ENCODE results near the gene USP38.
"Not testable (repeated sequence)": the region's sequence is repeated elsewhere in the genome, so short reads cannot be mapped to it uniquely, and the experiment has no call there.

The USP38 gene

DNA sequence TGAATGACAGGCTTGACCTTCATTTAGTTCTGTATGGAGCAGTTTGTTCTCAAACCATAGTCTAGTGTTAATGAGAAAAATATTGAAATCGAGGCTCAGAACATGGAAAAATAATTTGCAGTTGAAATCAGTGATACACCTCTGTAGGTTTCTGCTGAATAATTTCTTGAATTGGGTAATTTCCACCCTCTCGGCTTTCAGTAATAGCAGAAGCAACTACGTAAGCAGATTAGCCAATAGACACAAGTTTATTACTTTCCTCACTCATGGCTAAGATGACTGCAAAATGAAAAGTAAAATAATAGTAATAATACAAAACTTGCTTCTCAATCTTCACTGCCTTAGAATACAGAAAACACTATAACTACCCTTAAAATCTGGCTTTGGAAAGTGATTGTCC lies 46.0 kb downstream of the USP38 start:
- in situ Hi-C loops (cut with MboI; ENCODE audit: low sequenced_read_pairs, unreplicated experiment): no loop called here
- peak; percentile 9 for DNase-seq (ENCODE audit: low spot score)
- TF ChIP-seq CTCF (IDR thresholded peaks at IDR 0.05; ENCODE audit: borderline replicate concordance, control extremely low read depth, extremely low read depth, insufficient read depth, missing control alignments): no peak

GRCh38 chr4:143232277-143232676 lies 47.6 kb downstream of the USP38 start:
- TF ChIP-seq CTCF (IDR thresholded peaks at IDR 0.05; ENCODE audit: borderline replicate concordance, control extremely low read depth, extremely low read depth, insufficient read depth, missing control alignments): no peak
- DNase-seq (ENCODE audit: low spot score): no peak
- in situ Hi-C loops (cut with MboI; ENCODE audit: low sequenced_read_pairs, unreplicated experiment): no loop called here

- TF ChIP-seq CTCF (IDR thresholded peaks at IDR 0.05; ENCODE audit: borderline replicate concordance, control extremely low read depth, extremely low read depth, insufficient read depth, missing control alignments): no peak
- in situ Hi-C loops (cut with MboI; ENCODE audit: low sequenced_read_pairs, unreplicated experiment): no loop called here
- DNase-seq (ENCODE audit: low spot score): no peak
Measured at GRCh38 chr4:143234153-143234552, 49.4 kb downstream of the USP38 start.

GRCh38 chr4:143237195-143237594 lies 52.5 kb downstream of the USP38 start:
- DNase-seq (ENCODE audit: low spot score); in situ Hi-C loops (cut with MboI; ENCODE audit: low sequenced_read_pairs, unreplicated experiment): not testable (repeated sequence)

DNA sequence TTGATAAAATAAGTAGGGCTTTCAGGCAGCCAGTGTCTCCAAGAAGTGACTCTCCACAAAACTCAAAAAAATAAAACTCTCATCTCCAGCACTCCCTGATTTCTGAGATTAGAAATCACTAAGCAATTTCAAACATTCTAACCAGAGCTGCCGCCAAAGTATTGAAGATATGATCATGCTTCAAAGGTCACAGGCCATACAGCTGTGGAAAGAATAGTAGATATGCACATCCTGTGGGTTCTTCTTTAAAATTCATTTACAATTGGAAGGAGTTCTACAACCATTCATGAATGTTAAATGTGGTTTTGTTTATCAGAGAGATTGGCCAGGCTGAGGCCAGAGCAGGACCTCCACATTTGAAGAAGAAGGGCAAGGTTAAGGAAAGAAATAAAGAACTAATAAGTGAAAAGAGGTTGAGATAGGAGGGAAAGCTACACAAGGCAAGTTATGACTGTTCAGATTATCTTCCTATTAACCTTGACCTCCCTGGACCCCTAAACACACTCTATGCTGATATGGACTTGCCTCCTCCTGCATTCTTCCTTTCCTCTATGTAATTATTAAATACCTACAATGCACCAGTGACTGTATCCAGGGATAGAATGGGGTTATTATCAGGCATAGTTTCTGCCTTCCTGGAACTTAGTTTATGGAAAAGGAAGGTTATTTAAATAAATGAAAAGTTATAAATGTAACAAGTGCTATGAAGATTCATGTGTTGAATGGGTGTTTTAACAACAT lies 56.4 kb downstream of the USP38 start:
- in situ Hi-C loops (cut with MboI; ENCODE audit: low sequenced_read_pairs, unreplicated experiment): no loop called here
- no peak for TF ChIP-seq CTCF (IDR thresholded peaks at IDR 0.05; ENCODE audit: borderline replicate concordance, control extremely low read depth, extremely low read depth, insufficient read depth, missing control alignments)
- DNase-seq (ENCODE audit: low spot score): no peak

DNA sequence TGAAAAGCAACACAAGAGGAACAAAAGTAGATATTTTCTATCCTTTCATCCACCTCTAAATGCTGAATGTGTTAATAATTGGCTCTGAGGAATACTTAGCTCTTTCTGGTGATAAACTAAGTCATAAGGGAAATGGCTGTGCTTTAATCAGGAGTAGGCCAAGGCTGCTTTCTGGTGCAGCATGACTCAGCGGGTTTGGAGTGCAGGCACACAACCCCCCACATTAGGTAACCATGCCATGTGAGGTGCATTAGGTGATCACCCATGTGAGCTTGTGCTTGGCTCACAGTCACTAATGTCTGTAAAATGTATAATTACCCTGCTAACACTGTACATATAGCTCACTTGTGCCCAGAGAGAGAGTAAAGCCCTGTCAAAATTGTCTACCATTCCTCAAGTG lies 57.2 kb downstream of the USP38 start:
- no peak for TF ChIP-seq CTCF (IDR thresholded peaks at IDR 0.05; ENCODE audit: borderline replicate concordance, control extremely low read depth, extremely low read depth, insufficient read depth, missing control alignments)
- in situ Hi-C loops (cut with MboI; ENCODE audit: low sequenced_read_pairs, unreplicated experiment): no loop called here
- no peak for DNase-seq (ENCODE audit: low spot score)

DNA sequence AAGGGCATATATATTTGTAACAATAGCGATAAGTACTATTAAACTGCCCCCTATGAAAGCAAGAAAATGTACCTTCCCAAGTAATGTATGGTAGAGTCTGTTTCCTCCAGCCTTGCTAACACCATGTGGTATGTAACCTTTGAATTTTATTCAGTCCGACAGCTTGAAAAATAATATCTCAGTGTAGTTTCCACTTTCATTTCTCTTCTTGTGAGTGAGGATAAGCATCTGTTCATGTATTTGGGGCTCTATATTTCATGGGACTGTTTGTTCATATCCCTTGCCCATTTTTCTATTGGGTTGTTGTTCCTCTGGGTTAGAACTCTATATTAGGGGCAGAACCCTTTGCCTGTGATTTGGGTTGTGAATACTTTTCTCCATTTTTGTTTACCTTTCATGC lies 58.3 kb downstream of the USP38 start:
- no peak for DNase-seq (ENCODE audit: low spot score)
- TF ChIP-seq CTCF (IDR thresholded peaks at IDR 0.05; ENCODE audit: borderline replicate concordance, control extremely low read depth, extremely low read depth, insufficient read depth, missing control alignments): no peak
- in situ Hi-C loops (cut with MboI; ENCODE audit: low sequenced_read_pairs, unreplicated experiment): no loop called here
